Middle frontal gyrus (tissue), 1 donor: ENCODE data around the gene MIER2.
A peak's percentile ranks its signal among the peaks of the same experiment; 100 is the strongest.

Experiments used
- DNase-seq: peaks from one replicate; pipeline ENCODE4 v3.0.0-alpha.2; 2015; ENCODE audit warnings: low spot score; ENCODE audit errors: extremely low spot score

MIER2 gene

GRCh38 chr19:379796-380195 lies 35.2 kb upstream of the MIER2 start:
- no peak for DNase-seq

- no peak for DNase-seq
Observed at GRCh38 chr19:378706-379105, 34.1 kb upstream of the MIER2 start.

- no peak for DNase-seq
Observed at GRCh38 chr19:377801-378581, 33.4 kb upstream of the MIER2 start.

- no peak for DNase-seq
Observed at GRCh38 chr19:376111-376470, 31.5 kb upstream of the MIER2 start.

GRCh38 chr19:375395-376110 lies 31.0 kb upstream of the MIER2 start:
- DNase-seq: no peak

- no peak for DNase-seq
Observed at GRCh38 chr19:374886-375235, 30.3 kb upstream of the MIER2 start.

- DNase-seq: no peak
Observed at GRCh38 chr19:374183-374885, 29.7 kb upstream of the MIER2 start.

- DNase-seq: no peak
Observed at GRCh38 chr19:373391-374182, 29.0 kb upstream of the MIER2 start.

- DNase-seq: no peak
Observed at GRCh38 chr19:372306-372890, 27.8 kb upstream of the MIER2 start.

GRCh38 chr19:371501-372168 lies 27.0 kb upstream of the MIER2 start:
- no peak for DNase-seq

- no peak for DNase-seq
Observed at GRCh38 chr19:370641-371330, 26.2 kb upstream of the MIER2 start.

GRCh38 chr19:369876-370275 lies 25.3 kb upstream of the MIER2 start:
- DNase-seq: no peak

- DNase-seq: no peak
Observed at GRCh38 chr19:369256-369655, 24.7 kb upstream of the MIER2 start.

- no peak for DNase-seq
Observed at GRCh38 chr19:368630-369024, 24.0 kb upstream of the MIER2 start.

GRCh38 chr19:367963-368629 lies 23.5 kb upstream of the MIER2 start:
- DNase-seq: peak; percentile 56

- no peak for DNase-seq
Observed at GRCh38 chr19:367561-367960, 23.0 kb upstream of the MIER2 start.

GRCh38 chr19:366951-367350 lies 22.4 kb upstream of the MIER2 start:
- no peak for DNase-seq

- no peak for DNase-seq
Observed at GRCh38 chr19:366205-366783, 21.7 kb upstream of the MIER2 start.
